ENCODE data around the gene SRSF3. TPM values are rescaled to one million over a fixed set of nuclear protein-coding genes. Genes with fewer than 3 reads are reported as not detected.

Gene SRSF3
- total RNA-seq, 1 experiment from 2014 or later, result 954 TPM

- peak overlapping the region; percentile 86 for H3K27ac ChIP-seq (ENCODE audit: insufficient read length, low read depth, low read length)
- peak overlapping the region; percentile 95 for H3T11ph ChIP-seq (ENCODE audit: low read length)
- Mint-ChIP-seq H3K36me3 (ENCODE audit: insufficient read depth in 1 of 3, low read depth in 3 of 3) (peaks cover 56 to 61% (median 59%) of the 10 kb centered on the region in 3 experiments), H3K27ac (peak overlapping the region; percentile 100), H3K27me3 (ENCODE audit: low read depth) (peaks cover 4% of the 10 kb centered on the region), H3K4me3 (peak overlapping the region; percentile 94 to 97), H3K9me3 (peaks cover 12 to 15% of the 10 kb centered on the region in 2 experiments; a peak in 4 of 5 replicates), H3K4me1 (peaks cover 35 to 40% of the 10 kb centered on the region in 2 experiments)
- peak overlapping the region; percentile 85 for H2BK5ac ChIP-seq (ENCODE audit: insufficient read length, low read length)
- peak overlapping the region; percentile 98; the same call in 1 of the 2 replicates for H3K4ac ChIP-seq (ENCODE audit: low read depth, low read length)
- H3K9me3 ChIP-seq (ENCODE audit: control insufficient read depth, low read depth, low read length), result no peaks in the 10 kb centered on the region
- H2AFZ ChIP-seq (ENCODE audit: low read length), result no peak overlapping the region
- H4K5ac ChIP-seq (ENCODE audit: insufficient read length, low read depth, low read length), result peak overlapping the region; percentile 93
- peak overlapping the region; percentile 97; the same call in 1 of the 2 replicates for H3K14ac ChIP-seq (ENCODE audit: insufficient read depth, low read length)
- H4K8ac ChIP-seq (replicated peaks; ENCODE audit: insufficient read length, low read depth, low read length), result no peak overlapping the region
- H3K79me1 ChIP-seq (ENCODE audit: insufficient read depth, low read depth, low read length, poor library complexity, severe bottlenecking), result no peaks in the 10 kb centered on the region
- TF ChIP-seq CTCF (conservative IDR thresholded peaks at IDR 0.05), result no peak
- H3K56ac ChIP-seq (ENCODE audit: insufficient read length, low read depth, low read length), result peak overlapping the region; percentile 55
- H2BK12ac ChIP-seq (ENCODE audit: insufficient read length, low read depth, low read length), result no peak overlapping the region
- H4K91ac ChIP-seq (ENCODE audit: insufficient read length, low read depth, low read length), result no peak overlapping the region
- H4K20me1 ChIP-seq (ENCODE audit: control insufficient read depth, insufficient read depth, insufficient read length), result no peaks in the 10 kb centered on the region
- H2BK20ac ChIP-seq (ENCODE audit: low read depth, low read length, poor library complexity, severe bottlenecking), result no peak overlapping the region
- peaks cover 10% of the 10 kb centered on the region for H3K23me2 ChIP-seq (ENCODE audit: insufficient read length, low read depth, low read length, poor library complexity, severe bottlenecking)
- H3K23ac ChIP-seq (ENCODE audit: insufficient read length, low read depth, low read length), result no peak overlapping the region
- no CpG with 5 or more reads among the region's 15 CpGs for WGBS (ENCODE audit: extremely low coverage, insufficient read length, low lambda C conversion rate)
- H3K4me2 ChIP-seq (ENCODE audit: insufficient read depth, insufficient read length, low read length), result peak overlapping the region; percentile 82
- peaks cover 2% of the 10 kb centered on the region; the same call in 1 of the 2 replicates for H3K4me1 ChIP-seq (ENCODE audit: insufficient read depth, low read length)
- H2BK120ac ChIP-seq (ENCODE audit: low read depth, low read length, poor library complexity, severe bottlenecking), result peak overlapping the region; percentile 99
- H3K18ac ChIP-seq (ENCODE audit: insufficient read length, low read depth, low read length), result peak overlapping the region; percentile 100
- no peaks in the 10 kb centered on the region for H3K27me3 ChIP-seq (ENCODE audit: insufficient read depth, low read length)
- peaks cover 54% of the 10 kb centered on the region for H3K79me2 ChIP-seq (ENCODE audit: insufficient read depth, low read length)
- no peak overlapping the region for H2BK15ac ChIP-seq (ENCODE audit: low read depth, low read length)
- no peak overlapping the region for H2AK5ac ChIP-seq (ENCODE audit: insufficient read length, low read length)
- DNase-seq, result no peak
- peak overlapping the region; percentile 99 for H3K9ac ChIP-seq (ENCODE audit: extremely low read depth, insufficient read length, low read length)
Measured at GRCh38 chr6:36594816-36595643, 868 bp downstream of the SRSF3 start.
